Amniotic epithelial cell (primary cell): ENCODE measurements around the gene PIAS2.

Experiments
- DNase-seq: peaks from one replicate; pipeline ENCODE4 v3.0.0-alpha.2; 2010; ENCODE audit warnings: low read depth

PIAS2 gene

GRCh38 chr18:46764586-46764985 is 152.7 kb downstream of the PIAS2 start:
- no peak for DNase-seq

GRCh38 chr18:46761059-46761769 is 156.1 kb downstream of the PIAS2 start:
- no peak for DNase-seq

DNA sequence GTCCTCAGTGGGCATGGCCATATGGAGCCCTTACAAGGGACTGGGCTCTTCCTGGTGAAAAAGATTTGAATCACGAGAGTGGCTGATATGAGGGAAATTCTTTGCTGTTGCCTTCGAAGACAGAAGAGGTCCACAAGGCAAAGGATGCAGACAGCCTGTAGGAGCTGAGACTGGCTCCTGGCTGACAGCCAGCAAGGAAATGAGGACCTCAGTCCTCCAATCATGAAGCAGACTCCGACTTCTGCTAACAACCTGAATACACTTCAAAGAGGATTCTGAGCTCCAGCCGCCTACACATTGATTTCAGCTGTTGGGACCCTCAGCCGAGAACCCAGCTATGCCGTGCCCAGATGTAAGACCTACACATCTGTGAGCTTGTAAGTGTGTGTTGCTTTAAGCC is 157.4 kb downstream of the PIAS2 start:
- no peak for DNase-seq

GRCh38 chr18:46756559-46757201 is 160.6 kb downstream of the PIAS2 start, which contains the start of gene ST8SIA5:
ST8SIA5 (minus strand) TSS chr18:46757053; CDS start chr18:46756508, 545 bp downstream.
- DNase-seq: no peak

- DNase-seq: no peak
These were observed 161.2 kb downstream of the PIAS2 start for GRCh38 chr18:46756025-46756558.

GRCh38 chr18:46755315-46756024 is 161.8 kb downstream of the PIAS2 start:
- DNase-seq: no peak

GRCh38 chr18:46754661-46755292 is 162.5 kb downstream of the PIAS2 start:
- no peak for DNase-seq

DNA sequence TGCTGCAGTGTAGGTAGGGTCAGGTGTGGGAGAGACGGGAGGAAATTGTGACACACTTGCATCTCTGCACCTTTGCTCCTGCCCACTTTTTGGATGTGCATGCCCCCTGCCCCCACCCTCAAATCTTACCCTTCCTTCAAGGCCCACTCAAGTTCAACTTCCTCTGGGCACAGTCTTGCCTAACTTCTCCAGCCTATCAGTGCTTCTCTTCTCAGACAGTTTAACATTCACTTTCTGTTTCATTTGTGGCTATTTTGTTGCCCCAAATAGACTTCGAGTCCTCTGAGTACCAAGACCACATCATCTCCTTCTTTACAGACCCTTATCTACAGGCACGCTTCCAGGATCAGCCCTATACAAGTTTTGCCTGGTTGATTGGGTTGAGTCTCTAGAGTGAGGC is 163.1 kb downstream of the PIAS2 start:
- no peak for DNase-seq
